ENCODE data around the gene ADCK1.
"Not testable (repeated sequence)": the region's sequence is repeated elsewhere in the genome, so short reads cannot be mapped to it uniquely, and the experiment has no call there.

The ADCK1 gene

DNA sequence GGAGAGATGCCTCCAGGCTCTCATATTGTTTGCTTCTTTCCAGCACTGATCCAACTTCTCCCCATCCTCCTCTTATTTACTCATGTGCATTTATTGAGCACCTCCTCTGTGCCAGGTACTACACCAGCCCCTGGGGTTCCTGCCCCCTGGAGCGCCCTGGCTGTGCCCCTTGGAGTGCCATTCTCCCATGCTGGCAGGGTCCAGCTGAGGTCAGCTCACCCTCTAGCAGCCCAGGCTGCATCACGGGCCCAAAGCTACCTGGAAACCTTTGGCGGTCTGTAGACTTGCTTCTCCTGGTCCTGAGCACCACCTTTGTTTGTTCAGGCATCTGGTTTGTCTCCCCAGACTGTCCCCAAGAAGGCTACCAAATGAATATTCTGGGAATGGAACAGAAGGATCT is 67.0 kb downstream of the ADCK1 start:
- DNase-seq = no peak

GRCh38 chr14:77867476-77867875 is 67.6 kb downstream of the ADCK1 start:
- no peak for DNase-seq

DNA sequence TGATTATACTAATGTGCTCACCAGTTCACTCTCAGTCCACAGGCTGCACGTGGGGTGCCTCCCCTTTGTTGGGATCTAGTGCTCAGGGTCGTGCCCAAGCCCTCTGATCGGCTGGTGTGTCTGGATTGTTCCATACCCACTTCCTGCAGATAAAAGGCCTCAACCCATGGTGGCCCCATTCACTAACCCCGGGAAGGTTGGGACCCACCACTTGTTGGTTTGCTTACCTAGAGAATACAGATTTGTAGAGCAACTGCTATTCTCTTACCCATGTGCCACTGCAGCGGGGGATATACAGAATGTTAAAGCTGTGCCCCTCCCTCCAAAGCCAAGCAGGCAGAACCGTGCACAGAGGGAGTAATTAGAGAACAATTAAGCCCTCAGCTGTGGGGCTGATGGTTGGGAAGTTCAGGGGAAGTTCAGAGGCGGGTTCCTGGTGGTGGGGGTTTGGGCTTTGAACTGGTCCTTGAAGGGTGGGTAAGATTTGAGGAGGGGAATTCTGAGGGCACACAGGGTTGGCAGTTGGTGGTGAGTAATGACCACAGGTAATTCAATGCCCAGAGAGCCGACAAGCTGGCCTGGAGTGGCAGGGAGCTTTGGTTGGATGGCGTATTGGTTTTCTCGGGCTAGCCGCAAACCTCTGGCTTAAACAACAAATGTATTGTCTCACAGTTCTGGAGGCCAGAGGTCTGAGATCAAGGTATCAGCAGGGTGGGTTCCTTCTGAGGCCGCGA is 68.8 kb downstream of the ADCK1 start:
- no peak for DNase-seq

DNA sequence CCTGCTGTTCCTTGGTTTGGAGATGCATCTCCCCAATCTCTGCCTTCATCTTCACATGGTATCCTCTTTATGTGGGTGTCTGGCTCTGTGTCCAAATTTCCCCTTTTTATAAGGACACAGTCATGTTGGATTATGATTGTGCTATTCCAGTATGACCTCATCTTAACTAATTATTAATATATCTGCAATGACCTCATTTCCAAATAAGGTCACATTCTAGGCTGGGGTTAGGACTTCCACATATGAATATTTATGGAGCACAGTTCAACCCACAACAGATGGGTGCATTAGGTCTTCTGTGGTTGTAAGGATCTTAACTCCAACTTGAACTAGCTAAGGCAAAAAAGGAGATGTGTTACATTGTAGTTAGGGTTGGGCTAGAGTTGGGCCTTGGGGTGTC is 69.4 kb downstream of the ADCK1 start:
- DNase-seq = no peak

DNA sequence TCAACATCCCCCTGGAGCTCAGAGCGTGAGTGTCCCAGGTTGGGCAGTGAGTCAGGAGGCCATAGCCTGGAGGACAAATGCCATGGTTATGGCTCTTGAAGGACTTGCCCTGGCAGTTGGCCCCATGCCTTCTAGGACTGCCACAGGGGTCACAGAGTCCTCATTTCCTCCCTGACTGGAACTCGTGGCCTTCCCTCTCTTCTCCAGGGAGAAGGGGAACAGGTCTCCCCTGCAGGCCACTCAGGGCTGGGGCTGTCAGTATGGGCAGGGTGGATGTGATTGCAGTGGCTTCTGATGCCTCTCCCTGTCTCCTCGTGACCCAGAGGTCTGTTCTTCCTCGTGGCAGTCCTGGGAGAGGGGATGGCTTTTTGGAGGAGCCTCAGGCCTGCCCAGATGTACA is 70.7 kb downstream of the ADCK1 start:
- DNase-seq = no peak

- DNase-seq = no peak
Measured at GRCh38 chr14:77872152-77872551, 72.2 kb downstream of the ADCK1 start.

DNA sequence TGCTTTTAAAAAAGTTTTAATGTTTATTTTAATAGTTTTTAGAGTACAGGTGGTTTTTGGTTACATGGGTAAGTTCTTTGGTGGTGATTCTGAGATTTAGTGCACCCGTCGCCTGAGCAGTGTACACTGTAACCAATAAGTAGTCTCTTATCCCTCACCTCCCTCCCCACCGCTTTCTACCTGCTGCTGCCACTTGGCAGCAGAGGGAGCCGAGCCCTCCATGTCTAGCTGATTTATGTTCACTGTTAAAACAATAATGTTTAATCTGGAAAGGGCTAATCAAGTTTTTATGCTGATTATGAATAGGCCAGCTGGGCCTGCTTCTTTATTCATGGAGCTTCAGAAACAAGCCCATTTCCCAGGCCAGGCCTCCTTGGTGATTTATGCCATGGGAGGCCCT is 73.1 kb downstream of the ADCK1 start:
- DNase-seq = no peak

GRCh38 chr14:77878783-77879182 is 78.9 kb downstream of the ADCK1 start:
- no peak for DNase-seq

DNA sequence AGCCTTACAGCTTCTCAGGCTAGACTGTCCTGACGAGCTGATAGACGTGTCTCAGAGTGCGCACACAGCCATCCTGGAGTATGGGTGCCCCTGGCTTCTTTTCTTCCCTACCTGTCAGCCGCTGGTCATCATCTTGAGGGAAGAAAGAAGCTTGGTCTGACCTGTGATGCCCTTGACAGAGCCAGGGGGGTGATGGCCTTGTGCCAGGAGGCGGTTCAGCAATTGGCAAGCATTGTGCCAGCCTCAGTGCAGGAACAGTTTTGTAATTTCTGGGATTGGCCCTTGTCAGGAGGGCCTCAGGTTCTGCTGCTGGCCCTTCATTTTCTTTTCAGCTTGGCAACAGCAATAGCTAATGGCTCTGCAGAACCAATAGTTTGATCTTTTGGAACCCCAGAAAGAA is 80.1 kb downstream of the ADCK1 start:
- no peak for DNase-seq

DNA sequence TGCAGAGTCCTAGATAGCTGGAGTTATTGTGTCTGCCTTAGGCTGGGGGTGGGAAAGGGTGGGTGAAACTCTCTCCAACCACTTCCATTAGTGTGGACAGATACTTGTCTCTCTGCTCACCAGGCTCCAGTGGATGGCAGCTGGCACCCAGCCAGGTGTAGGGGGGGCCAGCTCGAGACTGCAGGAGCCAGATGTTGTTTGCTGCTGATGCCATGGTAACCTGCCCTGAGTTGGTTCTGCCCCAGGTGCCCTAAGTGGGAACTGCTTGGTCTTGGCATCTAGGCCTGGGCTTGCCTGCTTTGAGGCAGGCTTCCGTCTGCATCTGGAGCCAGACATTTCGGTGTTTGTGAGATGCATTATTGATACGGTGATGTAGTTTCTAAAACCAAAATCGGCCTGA is 82.2 kb downstream of the ADCK1 start:
- peak in 7 of 14 donors; percentile 11 to 32 (median 18) for DNase-seq

DNA sequence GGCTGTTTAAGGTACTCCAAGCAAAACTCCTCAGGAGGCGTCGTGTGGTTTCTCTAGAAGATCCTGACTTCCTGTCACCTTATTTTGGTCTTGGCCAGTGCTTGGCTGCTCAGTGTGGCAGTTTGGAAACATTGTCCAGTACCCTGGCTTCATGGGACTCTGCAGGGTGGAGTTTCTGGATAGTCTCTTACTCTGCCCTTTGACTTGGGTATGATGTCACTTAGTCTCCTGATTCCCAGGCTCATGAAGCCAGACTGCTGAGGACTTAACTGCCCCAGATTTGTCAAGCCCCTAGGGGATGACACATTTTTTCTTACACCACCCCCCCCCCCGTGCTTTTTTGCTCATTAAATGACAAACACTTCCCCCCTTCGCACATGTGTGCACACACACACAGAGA is 82.7 kb downstream of the ADCK1 start:
- DNase-seq = no peak

DNA sequence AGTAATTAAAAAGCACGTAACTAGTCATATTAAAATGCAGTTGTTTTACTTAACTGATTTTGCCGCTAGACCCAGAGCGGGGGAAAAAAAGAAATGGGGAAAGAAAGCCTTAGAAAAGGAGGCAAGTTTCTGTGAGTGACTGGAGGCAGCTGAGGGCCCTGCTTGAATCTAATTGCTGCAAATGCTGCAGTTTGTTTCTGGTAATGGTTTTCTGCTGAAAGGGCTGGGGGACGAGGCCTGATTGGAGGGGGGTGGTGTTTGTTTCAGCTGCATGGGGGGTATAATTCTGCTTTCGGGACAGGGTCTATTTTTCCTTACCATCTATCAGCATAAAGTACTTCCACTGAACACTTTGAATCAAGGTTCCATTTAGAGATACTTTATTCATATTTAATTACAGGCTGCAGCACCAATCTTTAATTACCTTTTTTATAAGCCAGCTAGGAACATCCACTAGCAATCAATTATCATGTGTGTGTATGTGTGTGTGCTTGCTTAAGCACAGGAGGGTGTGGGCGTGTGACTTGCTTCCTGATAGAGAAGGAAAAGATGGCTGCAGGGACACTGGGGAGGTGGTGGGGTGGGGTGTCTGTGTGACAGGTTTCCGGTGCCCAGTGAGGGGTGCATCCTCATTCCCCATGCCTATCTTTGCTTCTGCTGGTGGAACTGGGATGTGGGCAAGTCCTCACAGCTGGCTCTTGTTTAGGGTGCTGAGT is 83.4 kb downstream of the ADCK1 start:
- no peak for DNase-seq

- peak in 6 of 14 donors; percentile 12 to 31 (median 13) for DNase-seq
Measured at GRCh38 chr14:77883847-77884238, 83.9 kb downstream of the ADCK1 start.

DNA sequence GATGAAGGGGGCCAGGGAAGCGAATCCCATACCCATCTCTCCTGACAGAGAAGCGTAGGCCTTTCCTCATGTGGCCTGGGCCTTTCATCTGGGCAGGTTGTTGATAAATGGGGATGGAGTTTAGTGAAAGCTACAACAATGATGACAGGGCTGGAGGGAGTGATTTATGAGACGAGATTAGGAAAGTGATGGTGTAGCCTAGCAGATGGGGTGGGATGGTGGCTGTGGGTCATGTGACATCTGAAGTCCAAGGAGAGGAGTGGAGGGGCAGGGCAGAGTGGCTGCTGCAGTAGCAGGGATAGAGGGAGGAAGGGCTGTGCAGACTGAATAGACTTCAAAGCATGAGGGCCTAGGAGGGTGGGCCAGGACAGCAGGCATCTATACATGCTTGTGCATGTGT is 85.5 kb downstream of the ADCK1 start:
- no peak for DNase-seq

GRCh38 chr14:77886010-77886409 is 86.1 kb downstream of the ADCK1 start:
- DNase-seq = no peak

DNA sequence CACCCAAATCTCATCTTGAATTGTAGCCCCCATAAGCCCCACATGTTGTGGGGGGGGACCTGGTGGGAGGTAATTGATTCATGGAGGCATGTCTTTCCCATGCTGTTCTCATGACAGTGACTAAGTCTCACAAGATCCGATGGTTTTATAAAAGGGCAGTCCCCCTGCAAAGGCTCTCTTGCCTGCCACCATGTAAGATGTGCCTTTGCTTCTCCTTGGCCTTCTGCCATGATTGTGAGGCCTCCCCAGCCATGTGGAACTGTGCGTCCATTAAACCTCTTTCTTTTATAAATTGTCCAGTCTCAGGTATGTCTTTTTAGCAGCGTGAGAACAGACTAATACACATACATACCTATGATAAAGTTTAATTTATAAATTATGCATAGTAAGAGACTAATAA is 89.0 kb downstream of the ADCK1 start:
- DNase-seq = not testable (repeated sequence)

- DNase-seq = no peak
Measured at GRCh38 chr14:77889971-77890442, 90.1 kb downstream of the ADCK1 start.

GRCh38 chr14:77890873-77891272 is 91.0 kb downstream of the ADCK1 start:
- no peak for DNase-seq

GRCh38 chr14:77892381-77892871 is 92.5 kb downstream of the ADCK1 start:
- DNase-seq = no peak

DNA sequence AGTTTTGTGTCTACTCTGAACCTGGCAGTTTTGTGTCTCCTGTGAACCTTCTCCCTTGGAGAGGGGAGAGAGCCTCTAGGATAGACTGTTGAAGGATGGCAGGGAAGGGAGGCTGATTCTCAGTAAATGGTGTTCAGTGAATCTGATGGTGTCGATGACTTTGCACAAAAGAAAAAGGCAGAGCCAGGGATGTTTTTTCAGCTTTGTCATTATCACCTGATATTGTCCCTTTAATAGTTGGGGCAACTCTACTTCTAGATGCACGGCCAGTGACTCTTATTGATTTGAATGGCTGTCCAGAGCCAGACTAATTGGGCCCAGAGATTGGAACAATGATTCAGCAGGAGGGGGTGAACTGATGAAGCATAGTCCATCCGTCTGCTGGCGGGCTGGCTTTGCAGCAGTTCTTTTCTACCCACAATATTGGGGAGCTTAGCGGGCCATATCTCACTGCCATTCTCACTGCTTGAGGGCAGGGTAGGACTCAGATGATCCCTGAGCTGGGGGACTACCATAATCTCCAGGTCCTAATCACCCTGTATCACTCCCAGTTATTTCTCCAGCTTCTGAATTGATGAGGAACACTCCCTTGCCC is 93.1 kb downstream of the ADCK1 start:
- DNase-seq = no peak

DNA sequence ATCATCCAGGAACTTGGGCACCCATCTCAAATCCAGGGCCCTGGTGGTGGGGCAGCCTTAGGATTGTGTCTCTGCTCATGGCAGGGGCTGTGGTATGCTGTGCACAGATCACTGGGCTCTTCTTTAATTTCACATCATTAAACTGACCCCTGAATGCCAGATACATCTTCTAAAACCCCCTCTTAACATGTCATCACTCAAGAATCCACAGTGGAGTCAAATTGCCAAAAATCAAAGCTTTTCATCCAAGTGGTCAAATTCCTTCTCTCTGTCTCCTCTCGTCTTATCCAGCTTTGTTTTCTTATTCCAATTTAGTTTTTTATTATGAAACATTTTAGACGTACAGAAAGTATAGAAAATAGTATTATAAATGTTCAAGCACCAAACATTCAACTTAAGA is 97.5 kb downstream of the ADCK1 start:
- no peak for DNase-seq

- DNase-seq = peak in 2 of 14 donors; percentile 7 to 63
Measured at GRCh38 chr14:77902811-77903210, 102.9 kb downstream of the ADCK1 start.

DNA sequence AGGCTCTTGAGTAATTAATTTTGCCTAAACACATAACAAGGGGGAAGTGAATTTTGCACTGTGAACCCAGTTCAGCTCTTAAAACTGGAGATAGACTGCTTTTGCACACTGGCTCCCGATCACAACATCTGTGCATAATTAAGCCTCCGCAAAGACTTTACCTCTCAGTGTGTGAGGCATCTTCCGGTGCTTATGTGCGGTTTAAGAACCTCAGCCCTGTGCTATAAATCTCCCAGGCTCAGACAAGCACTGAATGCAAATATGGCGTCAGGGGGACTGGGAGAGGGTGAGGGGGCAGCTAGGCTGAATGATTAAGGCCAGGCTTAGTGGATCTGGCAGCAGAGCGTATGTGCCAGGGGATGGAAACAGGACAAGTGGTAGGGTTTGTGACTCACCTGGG is 103.3 kb downstream of the ADCK1 start:
- no peak for DNase-seq
